Endothelial cell of umbilical vein (primary cell): Measurements from ENCODE around the gene ABLIM2. TPM values are rescaled to one million over a fixed set of nuclear protein-coding genes. Genes with fewer than 3 reads are reported as not detected.

ENCODE experiments used
- BruUV-seq: library from RNA; stranded (reverse); fragments of 400-500 nt; replicated peaks from 2 replicates; lab custom pipeline; 2021; lab: Mats Ljungman, UMichigan
- CTCF ChIA-PET: fragments of 300-600, 350-600 bp; sonication (Branson Sonifier 250); formaldehyde crosslinking; loops from one replicate; lab custom pipeline; 2021; ENCODE audit warnings: antibody characterized with exemption, inconsistent platforms; lab: Charles Lee
- POLR2A ChIA-PET: fragments of 300-600, 350-600 bp; sonication (Branson Sonifier 250); formaldehyde crosslinking; loops from one replicate; lab custom pipeline; 2021; ENCODE audit warnings: antibody characterized with exemption, inconsistent platforms; lab: Charles Lee
- DNase-seq: peaks from one replicate; pipeline ENCODE4 v3.0.0-alpha.2; 2011; ENCODE audit warnings: low read depth, low spot score
- FAIRE-seq: peaks from 2 replicates; lab custom pipeline; 2011; peaks lifted over from hg19 to GRCh38; lab: Jason Lieb, UNC
- H2AFZ ChIP-seq: 2 replicates; pipeline ENCODE4 v1.6.0; 2012; ENCODE audit warnings: low read depth, low read length, control low read depth, inconsistent platforms
- H3K27ac ChIP-seq: 2 replicates; pipeline ENCODE4 v1.5.1; 2011; ENCODE audit warnings: low read depth, mild to moderate bottlenecking, control low read depth, low read length, moderate library complexity; ENCODE audit not compliant: insufficient read depth
- H3K27me3 ChIP-seq, 2 experiments: 2 replicates each; pipeline versions ENCODE4 v1.6.0 to v1.6.1; 2011; ENCODE audit warnings: low read length in 2 of 2, mixed read lengths in 1 of 2; ENCODE audit not compliant: control insufficient read depth in 2 of 2, insufficient read depth in 2 of 2
- H3K36me3 ChIP-seq, 2 experiments: 2 replicates in 1 of 2; 3 replicates in 1 of 2; pipeline ENCODE4 v1.5.1; 2011; ENCODE audit warnings: low read length in 2 of 2, mild to moderate bottlenecking in 1 of 2, moderate library complexity in 1 of 2; ENCODE audit not compliant: control insufficient read depth in 2 of 2, insufficient read depth in 2 of 2; ENCODE audit errors: extremely low read depth in 1 of 2
- H3K4me1 ChIP-seq: 3 replicates; pipeline ENCODE4 v1.5.1; 2011; ENCODE audit warnings: mild to moderate bottlenecking, low read length; ENCODE audit not compliant: control insufficient read depth, insufficient read depth; ENCODE audit errors: extremely low read depth
- H3K4me2 ChIP-seq: 2 replicates; pipeline ENCODE4 v1.6.1; 2011; ENCODE audit warnings: low read length, control low read depth, mixed read lengths; ENCODE audit not compliant: insufficient read depth
- H3K4me3 ChIP-seq, 3 experiments: fragments of 200-600 bp in 1 of 3; sonication (generic), shearing (Covaris generic) in 1 of 3; replicated peaks in 1 of 3; 2 replicates each; pipeline ENCODE4 v1.5.1; 2011 to 2016; ENCODE audit warnings: control low read depth in 3 of 3, low read length in 3 of 3, mild to moderate bottlenecking in 2 of 3, inconsistent platforms in 1 of 3, low read depth in 1 of 3, moderate library complexity in 1 of 3; ENCODE audit not compliant: insufficient read depth in 1 of 3
- H3K79me2 ChIP-seq: 2 replicates; pipeline ENCODE4 v1.6.0; 2012; ENCODE audit warnings: low read length, inconsistent platforms; ENCODE audit not compliant: control insufficient read depth, insufficient read depth
- H3K9ac ChIP-seq: replicated peaks from 2 replicates; pipeline ENCODE3; 2011; ENCODE audit warnings: low read length, control low read depth; ENCODE audit not compliant: insufficient read depth; ENCODE audit errors: extremely low read depth
- H3K9me1 ChIP-seq: replicated peaks from 3 replicates; pipeline ENCODE4 v1.6.0; 2011; ENCODE audit warnings: mild to moderate bottlenecking, low read length; ENCODE audit not compliant: control insufficient read depth, insufficient read depth; ENCODE audit errors: extremely low read depth
- H3K9me3 ChIP-seq: replicated peaks from 2 replicates; pipeline ENCODE4 v1.5.1; 2012; ENCODE audit warnings: low read length, inconsistent platforms; ENCODE audit not compliant: control insufficient read depth, insufficient read depth
- H4K20me1 ChIP-seq: replicated peaks from 2 replicates; pipeline ENCODE3; 2011; ENCODE audit warnings: mild to moderate bottlenecking, low read length; ENCODE audit not compliant: control insufficient read depth, insufficient read depth; ENCODE audit errors: extremely low read depth
- CTCF ChIP-seq, 2 donors: IDR thresholded peaks; 1 replicate in 1 of 2; 2 replicates in 1 of 2; pipeline ENCODE4 v1.5.1; 2011; ENCODE audit warnings: low read length in 2 of 2, mild to moderate bottlenecking in 2 of 2, moderate library complexity in 2 of 2, control low read depth in 1 of 2, inconsistent platforms in 1 of 2, low read depth in 1 of 2; ENCODE audit not compliant: insufficient read depth in 1 of 2; ENCODE audit errors: extremely low read depth in 1 of 2
- EZH2 ChIP-seq: IDR thresholded peaks from 2 replicates; pipeline ENCODE4 v1.6.1; 2012; ENCODE audit warnings: borderline replicate concordance, low read depth, mild to moderate bottlenecking, moderate library complexity, low read length, inconsistent platforms; ENCODE audit not compliant: severe bottlenecking
- FOS ChIP-seq: IDR thresholded peaks from 2 replicates; pipeline ENCODE4 v1.6.1; 2011; ENCODE audit warnings: mild to moderate bottlenecking, low read length, moderate library complexity, borderline replicate concordance; ENCODE audit not compliant: insufficient read depth
- GATA2 ChIP-seq: IDR thresholded peaks from 2 replicates; pipeline ENCODE4 v1.7.0; 2011; ENCODE audit warnings: low read depth, mild to moderate bottlenecking, moderate library complexity, mixed read lengths, low read length; ENCODE audit not compliant: insufficient read length, insufficient read depth
- JUN ChIP-seq: IDR thresholded peaks from 2 replicates; pipeline ENCODE4 v1.6.1; 2011; ENCODE audit warnings: borderline replicate concordance, low read depth; ENCODE audit not compliant: insufficient read length, insufficient read depth
- MAX ChIP-seq: IDR thresholded peaks from 2 replicates; pipeline ENCODE4 v1.6.1; 2011; ENCODE audit not compliant: insufficient read depth, insufficient read length
- MYC ChIP-seq: IDR thresholded peaks from one replicate; pipeline ENCODE4 v1.6.1; 2011; ENCODE audit warnings: mild to moderate bottlenecking, low read depth, low read length
- POLR2A ChIP-seq: IDR thresholded peaks from 2 replicates; pipeline ENCODE4 v1.6.1; 2012; ENCODE audit warnings: low read depth, mild to moderate bottlenecking, control low read depth, low read length
- POLR2AphosphoS5 ChIP-seq: IDR thresholded peaks from 2 replicates; pipeline ENCODE4 v1.6.1; 2012; ENCODE audit warnings: low read depth, mild to moderate bottlenecking, control low read depth, low read length, moderate library complexity; ENCODE audit not compliant: insufficient read depth
- dilution Hi-C: fragments of 300-500 bp; cut with MboI; formaldehyde crosslinking; loops from one replicate; pipeline ENCODE4 v1.15.0; 2019; ENCODE audit warnings: low sequenced_read_pairs; ENCODE audit not compliant: extremely low pct_ligation_motif_present
- intact Hi-C: fragments of 100-400 bp; cut with micrococcal nuclease; formaldehyde crosslinking; loops from one replicate; pipeline ENCODE4 v1.10.0; 2022
- polyA plus RNA-seq, 4 experiments: library from polyadenylated mRNA; depleted of rRNA in 3 of 4; stranded (reverse) in 3 of 4; unstranded in 1 of 4; fragments of >200 nt; gene quantifications; 2 replicates each; pipeline versions ENCODE4 v1.2.1 to v1.2.3, GENCODE V29; 2011 to 2012; ENCODE audit warnings: missing spikeins in 1 of 4
- total RNA-seq: library from RNA; stranded (reverse); gene quantifications from 2 replicates; pipeline ENCODE4 v1.2.3, GENCODE V29; 2021

The ABLIM2 gene
- total and polyA plus RNA-seq, 2 donors (not counting 3 experiments of a cell fraction or from before 2014, with no cell fraction given) = 0.28 to 0.66 TPM

GRCh38 chr4:7985891-7986441 is 172.6 kb downstream of the ABLIM2 start:
- peaks cover 12% of the 10 kb centered on the region for H3K4me1 ChIP-seq
- H3K9me3 ChIP-seq = no peaks in the 10 kb centered on the region
- no peaks in the 10 kb centered on the region for H3K9me1 ChIP-seq
- intact Hi-C loops = loop anchor here (1.0 to 5.0 kb wide), 4 partner anchors 18 to 225 kb away; no protein-coding TSS in a partner anchor
- H4K20me1 ChIP-seq = no peaks in the 10 kb centered on the region
- CTCF ChIA-PET = interaction anchor here (1.0 to 7.5 kb wide), 12 partner anchors 18 to 264 kb away, joined by 3 to 163 read pairs (median 6); partner anchors contain the start of gene AFAP1
- H3K36me3 ChIP-seq = no peaks in the 10 kb centered on the region
- H3K79me2 ChIP-seq = no peaks in the 10 kb centered on the region
- BruUV-seq = no TSS peak
- peak; percentile 62 for DNase-seq
- no peaks in the 10 kb centered on the region for H3K27me3 ChIP-seq
- H2AFZ ChIP-seq = peak overlapping the region; percentile 24
- H3K4me2 ChIP-seq = peak overlapping the region; percentile 18
- FAIRE-seq = peak; percentile 98
- TF ChIP-seq POLR2AphosphoS5 = peak; percentile 36
- TF ChIP-seq POLR2A = no peak
- no peak for TF ChIP-seq MAX
- no peak for TF ChIP-seq EZH2
- no peak for TF ChIP-seq JUN
- no peak for TF ChIP-seq FOS
- TF ChIP-seq GATA2 = peak; percentile 55
- no peak for TF ChIP-seq CTCF (IDR thresholded peaks at IDR 0.05; ENCODE audit: extremely low read depth in 1 of 2, insufficient read depth in 1 of 2, low read depth in 1 of 2, low read length in 2 of 2)
- TF ChIP-seq MYC = no peak
- peak overlapping the region; percentile 4 for H3K27ac ChIP-seq
- no peak overlapping the region for H3K9ac ChIP-seq
- dilution Hi-C loops = no loop called here
- no peak overlapping the region for H3K4me3 ChIP-seq
- POLR2A ChIA-PET = interaction anchor here (0.9 to 1.6 kb wide), 3 partner anchors 47 to 181 kb away, joined by 3 to 9 read pairs (median 5); partner anchors contain the start of gene AFAP1
